Measurements from ENCODE around the gene CFAP69. TPM values are rescaled to one million over a fixed set of nuclear protein-coding genes. Genes with fewer than 3 reads are reported as not detected.

The CFAP69 gene
- total RNA-seq, 4 donors from 2014 or later: 1.3 to 9.8 (median 4.7) TPM

GRCh38 chr7:90216080-90216674 lies 28.8 kb upstream of the CFAP69 start:
- no peak for DNase-seq (ENCODE audit: low spot score in 2 of 2)
- Histone ChIP-seq H3K27ac (no peak overlapping the region), H3K4me3 (no peak overlapping the region), H3K9me3 (no peaks in the 10 kb centered on the region), H3K36me3 (no peaks in the 10 kb centered on the region), H3K27me3 (no peaks in the 10 kb centered on the region), H3K4me1 (peaks cover 13% of the 10 kb centered on the region)
- TF ChIP-seq POLR2A (IDR thresholded peaks at IDR 0.05) (no peak), EP300 (IDR thresholded peaks at IDR 0.05) (no peak), POLR2AphosphoS5 (IDR thresholded peaks at IDR 0.05) (no peak), CTCF (IDR thresholded peaks at IDR 0.05) (no peak)
- 67% methylated on average over 6 of the region's 6 CpGs for WGBS

GRCh38 chr7:90216771-90217170 lies 28.2 kb upstream of the CFAP69 start:
- Histone ChIP-seq H3K27me3 (no peaks in the 10 kb centered on the region), H3K36me3 (no peaks in the 10 kb centered on the region), H3K9me3 (no peaks in the 10 kb centered on the region), H3K27ac (no peak overlapping the region), H3K4me1 (peaks cover 9% of the 10 kb centered on the region), H3K4me3 (no peak overlapping the region)
- DNase-seq (ENCODE audit: low spot score in 2 of 2): no peak
- WGBS: 37% methylated on average over 2 of the region's 2 CpGs
- TF ChIP-seq EP300 (IDR thresholded peaks at IDR 0.05) (no peak), POLR2A (IDR thresholded peaks at IDR 0.05) (no peak), POLR2AphosphoS5 (IDR thresholded peaks at IDR 0.05) (no peak), CTCF (IDR thresholded peaks at IDR 0.05) (no peak)

- Histone ChIP-seq H3K4me1 (no peaks in the 10 kb centered on the region), H3K9me3 (no peaks in the 10 kb centered on the region), H3K27me3 (no peaks in the 10 kb centered on the region), H3K36me3 (no peaks in the 10 kb centered on the region), H3K27ac (no peak overlapping the region), H3K4me3 (no peak overlapping the region)
- DNase-seq (ENCODE audit: low spot score in 2 of 2): no peak
- TF ChIP-seq POLR2AphosphoS5 (IDR thresholded peaks at IDR 0.05) (no peak), POLR2A (IDR thresholded peaks at IDR 0.05) (no peak), EP300 (IDR thresholded peaks at IDR 0.05) (no peak), CTCF (IDR thresholded peaks at IDR 0.05) (no peak)
Measured at GRCh38 chr7:90222390-90222789, 22.6 kb upstream of the CFAP69 start.

GRCh38 chr7:90222811-90223725 lies 21.9 kb upstream of the CFAP69 start:
- no peaks in the 10 kb centered on the region for H3K27me3 ChIP-seq
- no peaks in the 10 kb centered on the region for H3K36me3 ChIP-seq
- H3K4me1 ChIP-seq: no peaks in the 10 kb centered on the region
- no peak overlapping the region for H3K27ac ChIP-seq
- 77% methylated on average over 5 of the region's 5 CpGs for WGBS
- no peaks in the 10 kb centered on the region for H3K9me3 ChIP-seq
- no peak overlapping the region for H3K4me3 ChIP-seq
- TF ChIP-seq POLR2A (IDR thresholded peaks at IDR 0.05) (no peak), POLR2AphosphoS5 (IDR thresholded peaks at IDR 0.05) (no peak), EP300 (IDR thresholded peaks at IDR 0.05) (no peak), CTCF (IDR thresholded peaks at IDR 0.05) (no peak)
- DNase-seq (ENCODE audit: low spot score in 2 of 2): no peak

- H3K27ac ChIP-seq: no peak overlapping the region
- H3K4me1 ChIP-seq: no peaks in the 10 kb centered on the region
- H3K36me3 ChIP-seq: no peaks in the 10 kb centered on the region
- TF ChIP-seq POLR2AphosphoS5 (IDR thresholded peaks at IDR 0.05): no peak
- TF ChIP-seq EP300 (IDR thresholded peaks at IDR 0.05): no peak
- TF ChIP-seq POLR2A (IDR thresholded peaks at IDR 0.05): no peak
- TF ChIP-seq CTCF (IDR thresholded peaks at IDR 0.05): no peak
- no peak for DNase-seq (ENCODE audit: low spot score in 2 of 2)
- no peaks in the 10 kb centered on the region for H3K27me3 ChIP-seq
- WGBS: 73% methylated on average over 3 of the region's 3 CpGs
- no peak overlapping the region for H3K4me3 ChIP-seq
- no peaks in the 10 kb centered on the region for H3K9me3 ChIP-seq
Measured at GRCh38 chr7:90224195-90224594, 20.8 kb upstream of the CFAP69 start.
